Epithelial cell of proximal tubule (primary cell): ENCODE results near the gene MORN4. TPM values are rescaled to one million over a fixed set of nuclear protein-coding genes. Genes with fewer than 3 reads are reported as not detected.
"Not testable (repeated sequence)": the region's sequence is repeated elsewhere in the genome, so short reads cannot be mapped to it uniquely, and the experiment has no call there.

Source experiments
- DNase-seq: peaks from one replicate; pipeline ENCODE4 v3.0.0-alpha.2; 2011; ENCODE audit warnings: low read depth
- H3K4me3 ChIP-seq: 2 replicates; pipeline ENCODE4 v1.5.1; 2011; ENCODE audit warnings: low read depth, mild to moderate bottlenecking, low read length
- total RNA-seq: library from RNA; depleted of rRNA; stranded (reverse); fragments of >200 nt; gene quantifications from 2 replicates; pipeline ENCODE4 v1.2.3, GENCODE V29; 2015
- TF ChIP-seq, protein P1 (sequence below): conservative IDR thresholded peaks from 2 replicates; pipeline ENCODE4 v1.5.1; 2012; ENCODE audit warnings: low read depth, mild to moderate bottlenecking, low read length

Gene MORN4
- total RNA-seq, 1 donor from 2014 or later, result 5.7 TPM

DNA sequence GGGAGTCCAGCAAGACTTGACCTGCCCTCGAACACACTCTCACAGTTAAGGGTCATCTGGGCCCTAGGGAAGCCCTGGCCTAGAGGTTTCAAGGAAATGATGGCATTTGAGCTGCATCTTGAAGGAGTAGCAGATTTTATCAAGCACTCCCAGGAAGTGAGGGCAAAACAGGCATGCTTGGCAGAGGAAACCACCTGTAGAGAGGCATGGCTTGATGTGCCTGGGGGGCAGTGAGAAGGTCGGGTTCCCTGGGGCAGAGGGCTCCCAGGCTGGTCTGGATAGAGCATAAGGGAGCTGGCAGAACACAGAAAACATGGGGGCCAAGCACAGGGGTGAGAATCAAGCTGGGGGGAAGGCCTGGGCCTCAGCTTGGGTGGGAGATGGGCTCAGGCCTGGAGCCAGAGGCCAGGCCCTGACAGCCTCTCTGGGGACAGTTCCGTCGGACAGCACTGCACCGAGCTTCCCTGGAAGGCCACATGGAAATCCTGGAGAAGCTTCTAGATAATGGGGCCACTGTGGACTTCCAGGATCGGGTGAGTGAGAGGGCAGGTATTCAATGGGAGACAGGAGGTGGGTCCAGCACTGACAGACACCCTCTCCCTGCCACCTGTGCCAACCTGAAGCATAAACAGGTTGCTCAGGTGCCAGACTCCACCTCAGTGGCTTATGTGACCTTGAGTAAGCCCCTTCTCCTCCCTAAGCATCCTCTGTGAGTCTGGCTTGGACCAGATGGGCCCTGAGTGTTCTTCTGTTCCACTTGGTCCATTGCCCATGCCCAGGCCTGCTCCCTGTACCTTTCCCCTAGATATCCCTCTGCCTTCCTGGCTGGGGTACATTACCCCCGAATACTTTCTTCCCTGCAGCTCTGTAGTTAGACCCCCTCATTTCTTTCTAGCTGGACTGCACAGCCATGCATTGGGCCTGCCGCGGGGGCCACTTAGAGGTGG, 52.6 kb downstream of the MORN4 start:
- H3K4me3 ChIP-seq, result no peak overlapping the region
- TF ChIP-seq, protein P1, sequence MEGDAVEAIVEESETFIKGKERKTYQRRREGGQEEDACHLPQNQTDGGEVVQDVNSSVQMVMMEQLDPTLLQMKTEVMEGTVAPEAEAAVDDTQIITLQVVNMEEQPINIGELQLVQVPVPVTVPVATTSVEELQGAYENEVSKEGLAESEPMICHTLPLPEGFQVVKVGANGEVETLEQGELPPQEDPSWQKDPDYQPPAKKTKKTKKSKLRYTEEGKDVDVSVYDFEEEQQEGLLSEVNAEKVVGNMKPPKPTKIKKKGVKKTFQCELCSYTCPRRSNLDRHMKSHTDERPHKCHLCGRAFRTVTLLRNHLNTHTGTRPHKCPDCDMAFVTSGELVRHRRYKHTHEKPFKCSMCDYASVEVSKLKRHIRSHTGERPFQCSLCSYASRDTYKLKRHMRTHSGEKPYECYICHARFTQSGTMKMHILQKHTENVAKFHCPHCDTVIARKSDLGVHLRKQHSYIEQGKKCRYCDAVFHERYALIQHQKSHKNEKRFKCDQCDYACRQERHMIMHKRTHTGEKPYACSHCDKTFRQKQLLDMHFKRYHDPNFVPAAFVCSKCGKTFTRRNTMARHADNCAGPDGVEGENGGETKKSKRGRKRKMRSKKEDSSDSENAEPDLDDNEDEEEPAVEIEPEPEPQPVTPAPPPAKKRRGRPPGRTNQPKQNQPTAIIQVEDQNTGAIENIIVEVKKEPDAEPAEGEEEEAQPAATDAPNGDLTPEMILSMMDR, result no peak
- no peak for DNase-seq

DNA sequence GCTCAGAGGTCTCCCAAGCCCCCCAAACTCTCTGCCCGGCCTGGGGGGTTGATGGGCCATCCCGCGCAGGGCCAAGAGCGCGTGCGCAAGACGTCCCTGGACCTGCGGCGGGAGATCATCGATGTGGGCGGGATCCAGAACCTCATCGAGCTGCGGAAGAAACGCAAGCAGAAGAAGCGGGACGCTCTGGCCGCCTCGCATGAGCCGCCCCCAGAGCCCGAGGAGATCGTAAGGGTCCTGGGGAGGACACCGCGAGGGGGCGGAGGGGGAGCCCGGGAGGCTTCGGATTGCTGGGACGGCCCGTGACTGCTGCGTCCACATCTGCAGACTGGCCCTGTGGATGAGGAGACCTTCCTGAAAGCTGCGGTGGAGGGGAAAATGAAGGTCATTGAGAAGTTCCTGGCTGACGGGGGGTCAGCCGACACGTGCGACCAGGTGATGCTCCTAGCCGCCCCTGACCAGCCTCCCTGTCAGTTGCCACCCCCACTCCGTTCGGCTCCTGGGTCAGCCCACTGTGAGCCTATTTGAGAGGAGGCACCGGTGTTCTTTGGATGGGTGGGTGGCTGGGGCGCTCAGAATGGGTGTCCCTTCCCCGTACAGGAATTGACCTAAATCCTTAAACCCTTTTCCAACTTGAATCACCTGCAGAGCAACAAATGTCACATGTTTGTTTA, 55.0 kb downstream of the MORN4 start:
- DNase-seq, result no peak
- TF ChIP-seq, protein P1, result no peak
- H3K4me3 ChIP-seq, result no peak overlapping the region

DNA sequence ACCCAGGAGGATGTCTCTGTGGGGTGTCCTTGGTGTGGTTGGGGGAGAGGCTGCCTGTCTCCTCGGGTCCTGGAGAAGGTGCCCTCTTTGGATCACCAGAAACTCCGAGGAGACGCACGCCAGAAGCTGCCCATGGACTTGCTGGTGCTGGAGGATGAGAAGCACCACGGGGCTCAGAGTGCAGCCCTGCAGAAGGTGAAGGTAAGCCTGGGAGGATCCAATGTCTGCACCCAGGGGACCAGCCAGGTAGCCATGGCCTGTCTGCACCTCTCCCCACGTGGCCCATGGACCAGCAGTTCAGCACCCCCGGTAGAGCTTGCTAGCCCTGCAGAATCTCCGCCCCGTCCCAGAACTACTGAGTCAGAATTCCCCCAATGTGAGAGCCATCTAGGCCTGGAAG, 55.6 kb downstream of the MORN4 start:
- H3K4me3 ChIP-seq, result no peak overlapping the region
- TF ChIP-seq, protein P1, result no peak
- DNase-seq, result no peak

DNA sequence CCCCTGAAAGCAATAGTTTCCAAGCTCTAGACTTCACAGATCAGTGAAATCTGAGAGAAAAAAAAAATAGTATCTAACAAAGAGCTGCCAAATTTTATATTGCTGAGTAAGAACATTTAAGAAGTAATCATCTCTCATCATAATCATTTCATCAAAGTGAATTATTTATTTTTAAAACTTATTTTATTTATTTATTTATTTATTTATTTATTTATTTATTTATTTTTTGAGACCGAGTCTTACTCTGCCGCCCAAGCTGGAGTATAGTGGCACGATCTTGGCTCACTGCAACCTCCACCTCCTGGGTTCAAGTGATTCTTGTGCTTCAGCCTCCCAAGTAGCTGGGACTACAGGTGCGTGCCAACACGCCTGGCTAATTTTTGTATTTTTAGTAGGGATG, 56.8 kb downstream of the MORN4 start:
- H3K4me3 ChIP-seq, DNase-seq: not testable (repeated sequence)

DNA sequence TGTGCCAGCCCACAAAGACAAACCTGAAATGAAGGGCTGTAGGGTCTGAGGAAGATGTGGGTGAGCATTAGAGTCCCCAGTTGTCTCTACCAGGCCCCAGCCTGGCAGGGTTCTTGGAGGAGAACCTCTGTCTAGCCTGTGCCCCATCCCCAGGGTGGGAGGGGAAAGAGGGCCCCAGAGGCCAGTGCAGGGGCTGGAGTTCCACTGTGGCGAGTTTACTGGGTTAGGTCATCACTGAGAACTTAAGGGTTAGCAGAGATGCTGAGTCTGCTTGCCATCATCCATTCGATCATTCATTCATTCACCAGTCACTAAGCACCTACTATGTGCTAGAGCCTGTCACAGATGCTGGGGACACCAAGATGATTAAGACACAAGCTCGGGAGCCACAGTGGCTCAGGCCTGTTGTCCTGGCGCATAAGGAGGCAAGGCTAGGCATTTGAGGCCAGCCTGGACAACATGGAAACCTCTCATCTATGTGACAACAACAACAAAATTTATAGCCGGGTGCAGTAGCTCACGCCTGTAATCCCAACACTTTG, 58.1 kb downstream of the MORN4 start:
- no peak for DNase-seq
- no peak overlapping the region for H3K4me3 ChIP-seq
- TF ChIP-seq, protein P1, result no peak

DNA sequence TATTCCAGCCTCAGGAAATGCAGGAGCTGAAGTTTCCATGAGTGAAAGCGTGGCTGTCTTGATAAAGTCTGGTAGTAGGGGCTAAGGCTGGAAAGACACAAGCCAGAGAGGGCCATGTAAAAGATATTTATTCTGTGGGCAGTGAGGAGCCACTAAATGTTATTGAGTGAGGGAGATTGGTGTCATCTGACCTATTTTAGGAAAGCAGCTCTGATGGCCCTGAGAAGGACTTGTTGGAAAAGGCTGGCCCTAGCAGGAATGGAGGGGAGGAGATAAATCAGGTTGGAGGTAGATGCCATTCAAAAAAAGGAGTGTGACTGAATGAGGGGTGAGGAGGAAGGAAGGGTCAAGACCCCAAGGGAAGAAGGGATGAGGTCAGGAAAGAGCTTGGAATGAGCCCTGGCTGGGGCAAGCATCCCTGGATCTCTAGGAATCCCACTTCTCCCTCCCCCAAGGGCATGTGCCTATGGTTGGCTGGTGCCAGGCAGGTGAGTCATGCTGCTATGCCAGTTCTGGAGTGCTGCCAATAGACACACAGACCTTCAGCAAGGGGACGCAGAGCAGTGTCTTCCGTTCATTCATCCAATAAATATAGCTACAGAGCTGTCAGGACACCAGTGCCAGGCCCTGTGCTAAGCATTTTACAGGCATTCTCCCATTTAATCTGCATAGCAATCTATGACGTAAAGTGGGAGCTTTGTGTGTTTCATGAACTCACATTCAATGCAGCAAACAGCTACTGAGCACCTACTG, 58.8 kb downstream of the MORN4 start:
- no peak overlapping the region for H3K4me3 ChIP-seq
- DNase-seq, result peak; percentile 96
- TF ChIP-seq, protein P1, result no peak

DNA sequence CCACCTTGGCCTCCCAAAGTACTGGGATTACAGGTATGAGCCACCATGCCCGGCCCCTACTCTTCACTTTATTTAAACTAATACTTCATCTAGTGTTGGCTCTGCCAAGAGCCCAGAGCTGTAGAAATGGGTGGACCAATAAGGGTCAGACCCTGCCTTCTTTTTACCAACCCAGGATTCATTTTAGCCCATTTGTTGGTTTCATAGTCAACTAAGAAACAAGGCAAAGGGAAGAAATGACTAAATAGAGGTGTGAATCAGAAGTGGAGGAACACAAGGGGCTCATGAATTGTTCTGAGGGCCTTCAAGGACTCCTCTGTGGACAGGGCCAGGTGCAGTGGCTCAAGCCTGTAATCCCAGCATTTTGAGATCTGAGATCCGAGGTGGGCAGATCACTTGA, 59.6 kb downstream of the MORN4 start:
- no peak for DNase-seq
- TF ChIP-seq, protein P1, result no peak

More for the DNA sequence above, 59.6 kb downstream of the MORN4 start:
- H3K4me3 ChIP-seq, result no peak overlapping the region
